HepG2 (cell line): ENCODE data around the gene BRCA1. TPM values are rescaled to one million over a fixed set of nuclear protein-coding genes. Genes with fewer than 3 reads are reported as not detected.

Experiments
- ARID3A ChIP-seq: IDR thresholded peaks from 2 replicates; pipeline ENCODE4 v1.6.1; 2012; ENCODE audit warnings: low read depth, low read length, improper control_type of control experiment
- ASH2L ChIP-seq: fragments of 300-600, 200-600 bp; sonication (generic); IDR thresholded peaks from 2 replicates; pipeline ENCODE4 v1.7.0; 2017; ENCODE audit warnings: low read depth, mild to moderate bottlenecking, moderate library complexity, mixed read lengths, low read length; ENCODE audit not compliant: insufficient read length
- ELF1 ChIP-seq: sonication (generic); formaldehyde crosslinking; IDR thresholded peaks from 2 replicates; pipeline ENCODE4 v1.4.0; 2020; ENCODE audit warnings: missing genetic modification reagents
- HDAC2 ChIP-seq: sonication (generic); formaldehyde crosslinking; IDR thresholded peaks from 2 replicates; pipeline ENCODE4 v1.4.0; 2020; ENCODE audit warnings: missing genetic modification reagents
- HHEX ChIP-seq: IDR thresholded peaks from 2 replicates; pipeline ENCODE4 v1.6.1; 2016; ENCODE audit warnings: control low read depth
- KDM2A ChIP-seq: sonication (generic); formaldehyde crosslinking; IDR thresholded peaks from 2 replicates; pipeline ENCODE4 v1.4.0; 2020; ENCODE audit warnings: low read depth, missing genetic modification reagents, borderline replicate concordance
- MNT ChIP-seq: fragments of 450-650 bp; IDR thresholded peaks from 2 replicates; pipeline ENCODE4 v1.6.1; 2016
- NKX3-1 ChIP-seq: sonication (generic); formaldehyde crosslinking; IDR thresholded peaks from 2 replicates; pipeline ENCODE4 v1.5.0; 2020; ENCODE audit warnings: missing genetic modification reagents
- PCBP2 ChIP-seq: fragments of 200-400 bp; formaldehyde crosslinking; optimal IDR thresholded peaks from 2 replicates; pipeline ENCODE3; 2018; ENCODE audit warnings: low read length, low read depth; ENCODE audit not compliant: poor library complexity, severe bottlenecking
- SALL1 ChIP-seq: sonication (generic); formaldehyde crosslinking; IDR thresholded peaks from 2 replicates; pipeline ENCODE4 v1.8.0; 2022; ENCODE audit warnings: mild to moderate bottlenecking, missing genetic modification reagents
- ZFY ChIP-seq: sonication (generic); formaldehyde crosslinking; IDR thresholded peaks from 2 replicates; pipeline ENCODE4 v1.4.0; 2020; ENCODE audit warnings: missing genetic modification reagents
- ZNF260 ChIP-seq: sonication (generic); formaldehyde crosslinking; IDR thresholded peaks from 2 replicates; pipeline ENCODE4 v1.4.0; 2020; ENCODE audit warnings: missing genetic modification reagents, low read depth, mild to moderate bottlenecking, borderline replicate concordance
- ZNF430 ChIP-seq: sonication (generic); formaldehyde crosslinking; IDR thresholded peaks from 2 replicates; pipeline ENCODE4 v1.9.0; 2021; ENCODE audit warnings: mild to moderate bottlenecking, missing genetic modification reagents
- ZNF446 ChIP-seq: sonication (generic); formaldehyde crosslinking; IDR thresholded peaks from 2 replicates; pipeline ENCODE4 v1.5.0; 2020; ENCODE audit warnings: mild to moderate bottlenecking, missing genetic modification reagents
- ZNF629 ChIP-seq: sonication (generic); formaldehyde crosslinking; conservative IDR thresholded peaks from 2 replicates; pipeline ENCODE4 v1.5.0; 2020; ENCODE audit warnings: missing genetic modification reagents
- ZNF660 ChIP-seq: sonication (generic); formaldehyde crosslinking; IDR thresholded peaks from 2 replicates; pipeline ENCODE4 v1.5.1; 2020; ENCODE audit warnings: mild to moderate bottlenecking, low read depth, missing genetic modification reagents, borderline replicate concordance
- ZNF772 ChIP-seq: sonication (generic); formaldehyde crosslinking; IDR thresholded peaks from 2 replicates; pipeline ENCODE4 v1.5.0; 2020; ENCODE audit warnings: mild to moderate bottlenecking, missing genetic modification reagents
- ZNF850 ChIP-seq: sonication (generic); formaldehyde crosslinking; conservative IDR thresholded peaks from 2 replicates; pipeline ENCODE4 v1.9.0; 2021; ENCODE audit warnings: mild to moderate bottlenecking, missing genetic modification reagents
- polyA plus RNA-seq, 8 experiments: library from polyadenylated mRNA; depleted of rRNA in 3 of 8; stranded (reverse) in 7 of 8; unstranded in 1 of 8; fragments of >200 nt; fragmentation: Illumina TruSeq in 4 of 8; extraction: Trizol in 4 of 8; gene quantifications; 2 replicates each; pipeline versions ENCODE4 v1.2.1 to v1.2.3, GENCODE V29; 2011 to 2016; ENCODE audit warnings: low read depth in 4 of 8, missing spikeins in 1 of 8, mixed read lengths in 1 of 8; ENCODE audit not compliant: insufficient read depth in 1 of 8
- total RNA-seq, 5 experiments: library from RNA; depleted of rRNA; stranded (reverse); fragments of >200 nt; fragmentation: Illumina TruSeq; extraction: Trizol; gene quantifications; 2 replicates each; pipeline ENCODE4 v1.2.3, GENCODE V29; 2016; ENCODE audit warnings: low read depth in 1 of 5
- TF ChIP-seq, protein P1 (sequence below): IDR thresholded peaks from 2 replicates; pipeline ENCODE4 v1.6.1; 2018; ENCODE audit warnings: missing genetic modification reagents
- TF ChIP-seq, protein P2 (sequence below): sonication (generic); formaldehyde crosslinking; IDR thresholded peaks from 2 replicates; pipeline ENCODE4 v1.5.0; 2020; ENCODE audit warnings: missing genetic modification reagents
- TF ChIP-seq, protein P3 (sequence below): sonication (generic); formaldehyde crosslinking; IDR thresholded peaks from 2 replicates; pipeline ENCODE4 v1.4.0; 2020; ENCODE audit warnings: mild to moderate bottlenecking, missing genetic modification reagents

Gene BRCA1
- total and polyA plus RNA-seq, 2 of the 13 experiments (the other 11 are each of a cell fraction or from before 2014, with no cell fraction given): 13.3 to 37.5 TPM

DNA sequence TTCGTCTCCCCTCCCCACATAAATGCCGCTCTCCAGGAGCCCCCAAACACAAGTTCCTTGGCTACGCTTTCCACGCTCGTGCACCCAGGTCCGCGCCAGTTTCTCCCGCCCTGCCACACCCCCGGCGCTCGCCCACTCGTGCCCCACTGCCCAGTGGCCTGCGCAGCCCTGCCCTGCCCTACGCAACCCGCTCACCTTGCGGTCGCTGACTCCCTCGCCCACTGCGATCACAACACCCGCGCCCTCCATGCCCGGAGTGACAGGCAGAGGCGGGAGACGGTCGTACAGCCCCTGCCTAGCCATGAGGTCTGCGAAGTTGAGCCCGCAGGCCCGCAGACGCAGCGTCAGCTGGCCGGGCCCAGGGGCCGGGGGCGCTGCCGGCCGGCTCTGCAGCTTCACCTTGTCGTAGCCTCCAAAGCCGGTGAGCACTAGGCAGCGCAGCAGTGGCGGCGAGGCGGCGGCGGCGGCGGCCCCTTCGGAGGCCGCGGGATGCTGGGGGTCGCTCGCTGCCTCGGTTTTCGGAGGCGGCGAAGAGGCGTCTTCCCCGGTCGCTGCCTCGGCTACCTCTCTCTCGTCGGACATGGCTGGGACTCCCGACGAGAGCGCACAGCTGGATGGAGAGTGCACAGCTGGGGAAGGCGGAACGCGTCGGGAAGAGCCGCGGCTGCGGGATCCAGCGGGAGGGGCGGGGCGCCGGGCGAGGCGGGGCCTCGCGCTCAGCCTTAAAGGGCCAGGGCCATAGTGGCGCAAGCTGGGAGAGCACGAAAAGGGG is 103.2 kb downstream of the BRCA1 start, which contains the start of gene VAT1 (continued):
- TF ChIP-seq ZNF260 (CRISPR knock-in tag) (no peak), HHEX (no peak), ZNF772 (CRISPR knock-in tag) (peak; percentile 36; the same call in 1 of the 2 replicates), ELF1 (0 out of 2 replicates have a peak, but pooled peaks have one; percentile 9), ZNF430 (CRISPR knock-in tag) (peak; percentile 84), SALL1 (peak; percentile 59; the same call in 1 of the 2 replicates), ZNF660 (no peak), ZFY (CRISPR knock-in tag) (peak; percentile 76), HDAC2 (CRISPR knock-in tag) (peak; percentile 43), ZNF446 (no peak), ARID3A (no peak), NKX3-1 (CRISPR knock-in tag) (peak; percentile 68; the same call in 1 of the 2 replicates), KDM2A (peak; percentile 89), MNT (no peak), ZNF629 (CRISPR knock-in tag) (0 out of 2 replicates have a peak, but pooled peaks have one; percentile 20), ZNF850 (CRISPR knock-in tag) (no peak), ASH2L (peak; percentile 73), PCBP2 (no peak)
- TF ChIP-seq, protein P1, sequence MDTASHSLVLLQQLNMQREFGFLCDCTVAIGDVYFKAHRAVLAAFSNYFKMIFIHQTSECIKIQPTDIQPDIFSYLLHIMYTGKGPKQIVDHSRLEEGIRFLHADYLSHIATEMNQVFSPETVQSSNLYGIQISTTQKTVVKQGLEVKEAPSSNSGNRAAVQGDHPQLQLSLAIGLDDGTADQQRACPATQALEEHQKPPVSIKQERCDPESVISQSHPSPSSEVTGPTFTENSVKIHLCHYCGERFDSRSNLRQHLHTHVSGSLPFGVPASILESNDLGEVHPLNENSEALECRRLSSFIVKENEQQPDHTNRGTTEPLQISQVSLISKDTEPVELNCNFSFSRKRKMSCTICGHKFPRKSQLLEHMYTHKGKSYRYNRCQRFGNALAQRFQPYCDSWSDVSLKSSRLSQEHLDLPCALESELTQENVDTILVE: no peak; the same call in 1 of the 2 replicates
- TF ChIP-seq, protein P2, sequence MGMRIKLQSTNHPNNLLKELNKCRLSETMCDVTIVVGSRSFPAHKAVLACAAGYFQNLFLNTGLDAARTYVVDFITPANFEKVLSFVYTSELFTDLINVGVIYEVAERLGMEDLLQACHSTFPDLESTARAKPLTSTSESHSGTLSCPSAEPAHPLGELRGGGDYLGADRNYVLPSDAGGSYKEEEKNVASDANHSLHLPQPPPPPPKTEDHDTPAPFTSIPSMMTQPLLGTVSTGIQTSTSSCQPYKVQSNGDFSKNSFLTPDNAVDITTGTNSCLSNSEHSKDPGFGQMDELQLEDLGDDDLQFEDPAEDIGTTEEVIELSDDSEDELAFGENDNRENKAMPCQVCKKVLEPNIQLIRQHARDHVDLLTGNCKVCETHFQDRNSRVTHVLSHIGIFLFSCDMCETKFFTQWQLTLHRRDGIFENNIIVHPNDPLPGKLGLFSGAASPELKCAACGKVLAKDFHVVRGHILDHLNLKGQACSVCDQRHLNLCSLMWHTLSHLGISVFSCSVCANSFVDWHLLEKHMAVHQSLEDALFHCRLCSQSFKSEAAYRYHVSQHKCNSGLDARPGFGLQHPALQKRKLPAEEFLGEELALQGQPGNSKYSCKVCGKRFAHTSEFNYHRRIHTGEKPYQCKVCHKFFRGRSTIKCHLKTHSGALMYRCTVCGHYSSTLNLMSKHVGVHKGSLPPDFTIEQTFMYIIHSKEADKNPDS (CRISPR knock-in tag): peak; percentile 89; the same call in 1 of the 2 replicates
- TF ChIP-seq, protein P3, sequence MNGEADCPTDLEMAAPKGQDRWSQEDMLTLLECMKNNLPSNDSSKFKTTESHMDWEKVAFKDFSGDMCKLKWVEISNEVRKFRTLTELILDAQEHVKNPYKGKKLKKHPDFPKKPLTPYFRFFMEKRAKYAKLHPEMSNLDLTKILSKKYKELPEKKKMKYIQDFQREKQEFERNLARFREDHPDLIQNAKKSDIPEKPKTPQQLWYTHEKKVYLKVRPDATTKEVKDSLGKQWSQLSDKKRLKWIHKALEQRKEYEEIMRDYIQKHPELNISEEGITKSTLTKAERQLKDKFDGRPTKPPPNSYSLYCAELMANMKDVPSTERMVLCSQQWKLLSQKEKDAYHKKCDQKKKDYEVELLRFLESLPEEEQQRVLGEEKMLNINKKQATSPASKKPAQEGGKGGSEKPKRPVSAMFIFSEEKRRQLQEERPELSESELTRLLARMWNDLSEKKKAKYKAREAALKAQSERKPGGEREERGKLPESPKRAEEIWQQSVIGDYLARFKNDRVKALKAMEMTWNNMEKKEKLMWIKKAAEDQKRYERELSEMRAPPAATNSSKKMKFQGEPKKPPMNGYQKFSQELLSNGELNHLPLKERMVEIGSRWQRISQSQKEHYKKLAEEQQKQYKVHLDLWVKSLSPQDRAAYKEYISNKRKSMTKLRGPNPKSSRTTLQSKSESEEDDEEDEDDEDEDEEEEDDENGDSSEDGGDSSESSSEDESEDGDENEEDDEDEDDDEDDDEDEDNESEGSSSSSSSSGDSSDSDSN (CRISPR knock-in tag): peak; percentile 90; the same call in 1 of the 2 replicates
